Testis (tissue), 2 donors: ENCODE results near the gene CCL27.

Experiments
- POLR2A ChIP-seq: fragments of 450-650 bp; IDR thresholded peaks from one replicate; pipeline ENCODE4 v1.6.1; 2017; ENCODE audit warnings: antibody characterized with exemption, mild to moderate bottlenecking, moderate library complexity
- TF ChIP-seq, protein P1 (sequence below), 3 experiments: fragments of 450-650 bp in 2 of 3; fragments of 200-600 bp in 1 of 3; sonication (generic) in 1 of 3; IDR thresholded peaks; one replicate each; pipeline ENCODE4 v1.5.1; 2016 to 2019; ENCODE audit warnings: antibody characterized with exemption in 3 of 3, mild to moderate bottlenecking in 2 of 3, moderate library complexity in 1 of 3

DNA sequence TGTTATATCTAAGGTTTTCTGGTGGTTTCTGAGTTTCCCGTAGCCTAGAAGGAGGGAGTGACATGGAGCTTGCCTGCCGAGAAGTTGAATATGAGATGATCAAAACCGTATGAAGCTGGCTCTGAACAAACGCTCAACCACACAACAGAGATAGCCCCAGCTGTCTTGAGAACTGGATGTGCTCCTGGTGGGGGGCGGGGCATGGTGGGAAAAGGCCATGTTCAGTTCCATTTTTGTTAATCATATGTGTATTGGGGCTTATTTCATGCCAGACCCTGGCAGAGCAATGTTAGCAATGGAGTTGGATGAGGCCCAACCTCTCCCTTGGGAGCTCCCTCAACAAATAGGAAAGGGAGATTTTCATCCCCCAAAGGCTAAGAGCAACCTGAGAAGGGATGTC lies 23.8 kb upstream of the CCL27 start:
- TF ChIP-seq, protein P1, sequence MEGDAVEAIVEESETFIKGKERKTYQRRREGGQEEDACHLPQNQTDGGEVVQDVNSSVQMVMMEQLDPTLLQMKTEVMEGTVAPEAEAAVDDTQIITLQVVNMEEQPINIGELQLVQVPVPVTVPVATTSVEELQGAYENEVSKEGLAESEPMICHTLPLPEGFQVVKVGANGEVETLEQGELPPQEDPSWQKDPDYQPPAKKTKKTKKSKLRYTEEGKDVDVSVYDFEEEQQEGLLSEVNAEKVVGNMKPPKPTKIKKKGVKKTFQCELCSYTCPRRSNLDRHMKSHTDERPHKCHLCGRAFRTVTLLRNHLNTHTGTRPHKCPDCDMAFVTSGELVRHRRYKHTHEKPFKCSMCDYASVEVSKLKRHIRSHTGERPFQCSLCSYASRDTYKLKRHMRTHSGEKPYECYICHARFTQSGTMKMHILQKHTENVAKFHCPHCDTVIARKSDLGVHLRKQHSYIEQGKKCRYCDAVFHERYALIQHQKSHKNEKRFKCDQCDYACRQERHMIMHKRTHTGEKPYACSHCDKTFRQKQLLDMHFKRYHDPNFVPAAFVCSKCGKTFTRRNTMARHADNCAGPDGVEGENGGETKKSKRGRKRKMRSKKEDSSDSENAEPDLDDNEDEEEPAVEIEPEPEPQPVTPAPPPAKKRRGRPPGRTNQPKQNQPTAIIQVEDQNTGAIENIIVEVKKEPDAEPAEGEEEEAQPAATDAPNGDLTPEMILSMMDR (IDR thresholded peaks at IDR 0.05): no peak
- TF ChIP-seq POLR2A: no peak
